Loucy (cell line): ENCODE results near the gene PCLO.

Experiments used
- CTCF ChIP-seq: fragments of 200-600 bp; sonication (generic); conservative IDR thresholded peaks from 2 replicates; pipeline ENCODE4 v1.5.1; 2014; ENCODE audit warnings: mild to moderate bottlenecking, antibody characterized with exemption, low read length
- EZH2phosphoT487 ChIP-seq: fragments of 200-600 bp; IDR thresholded peaks from 2 replicates; pipeline ENCODE4 v1.6.1; 2018; ENCODE audit warnings: antibody characterized with exemption, mild to moderate bottlenecking, moderate library complexity, borderline replicate concordance

DNA sequence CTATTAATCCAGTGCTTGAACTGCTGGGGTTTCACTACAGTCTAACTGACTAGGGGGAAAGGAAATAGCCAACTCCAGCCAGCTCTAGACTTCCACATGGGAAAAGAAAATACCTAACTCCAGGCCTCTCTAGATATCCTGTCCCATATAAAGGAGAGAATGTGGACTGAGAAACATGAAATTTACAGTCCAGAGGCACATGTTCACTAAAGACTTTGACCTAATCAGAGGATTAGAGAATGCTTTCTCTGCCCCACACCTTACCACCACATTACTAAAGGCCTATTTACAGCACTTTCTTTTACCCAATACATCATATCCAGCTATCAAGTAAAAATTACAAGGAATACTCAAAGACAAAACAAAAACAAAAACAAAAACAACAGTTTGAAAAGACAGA is 164.2 kb downstream of the PCLO start:
- TF ChIP-seq CTCF (no peak), EZH2phosphoT487 (no peak)
